A673 (cell line): Measurements from ENCODE around the gene RBM45. TPM values are rescaled to one million over a fixed set of nuclear protein-coding genes. Genes with fewer than 3 reads are reported as not detected.
A peak's percentile ranks its signal among the peaks of the same experiment; 100 is the strongest.

Experiments used
- BruUV-seq: library from RNA; stranded (reverse); fragments of 400-500 nt; replicated peaks from 2 replicates; lab custom pipeline; 2021; lab: Mats Ljungman, UMichigan
- CTCF ChIA-PET: fragments of 300-600 bp; sonication (Branson Sonifier 250); formaldehyde crosslinking; loops from one replicate; lab custom pipeline; 2022; ENCODE audit warnings: antibody characterized with exemption; lab: Charles Lee
- POLR2A ChIA-PET: fragments of 300-600 bp; sonication (Branson Sonifier 250); formaldehyde crosslinking; loops from one replicate; lab custom pipeline; 2022; ENCODE audit warnings: antibody characterized with exemption; ENCODE audit not compliant: low non-redundant PET; lab: Charles Lee
- DNase-seq: peaks from one replicate; pipeline ENCODE4 v3.0.0-alpha.2; 2015; ENCODE audit warnings: low spot score
- H3K27ac ChIP-seq: fragments of 200-600 bp; sonication (generic); 2 replicates; pipeline ENCODE4 v1.5.1; 2016; ENCODE audit warnings: mixed run types, low read depth, mild to moderate bottlenecking, mixed read lengths, antibody characterized with exemption, low read length; ENCODE audit not compliant: poor library complexity, severe bottlenecking
- H3K27me3 ChIP-seq: fragments of 200-600 bp; sonication (generic); replicated peaks from 2 replicates; pipeline ENCODE4 v1.6.1; 2017; ENCODE audit warnings: mixed run types, low read depth, mild to moderate bottlenecking, mixed read lengths, antibody characterized with exemption, low read length; ENCODE audit not compliant: insufficient read depth, poor library complexity
- H3K36me3 ChIP-seq: fragments of 200-600 bp; sonication (generic); 2 replicates; pipeline ENCODE4 v1.6.1; 2016; ENCODE audit warnings: mixed run types, mild to moderate bottlenecking, mixed read lengths, antibody characterized with exemption, low read length; ENCODE audit not compliant: insufficient read depth, poor library complexity, severe bottlenecking
- H3K4me1 ChIP-seq: fragments of 200-600 bp; sonication (generic); 2 replicates; pipeline ENCODE4 v1.6.1; 2017; ENCODE audit warnings: mixed run types, mild to moderate bottlenecking, mixed read lengths, antibody characterized with exemption, low read length; ENCODE audit not compliant: insufficient read depth, poor library complexity, severe bottlenecking
- H3K4me3 ChIP-seq: fragments of 200-600 bp; sonication (generic); 2 replicates; pipeline ENCODE4 v1.5.1; 2016; ENCODE audit warnings: low read depth, mixed run types, mild to moderate bottlenecking, mixed read lengths, low read length; ENCODE audit not compliant: poor library complexity, severe bottlenecking
- H3K9me3 ChIP-seq: fragments of 200-600 bp; sonication (generic); 2 replicates; pipeline ENCODE4 v1.6.1; 2016; ENCODE audit warnings: mixed run types, low read depth, mild to moderate bottlenecking, mixed read lengths, antibody characterized with exemption, low read length; ENCODE audit not compliant: poor library complexity, severe bottlenecking
- EZH2 ChIP-seq: fragments of 200-600 bp; sonication (generic); IDR thresholded peaks from 2 replicates; pipeline ENCODE4 v1.6.1; 2017; ENCODE audit warnings: borderline replicate concordance, low read depth, mild to moderate bottlenecking, mixed read lengths, antibody characterized with exemption, low read length; ENCODE audit not compliant: poor library complexity, severe bottlenecking
- intact Hi-C: fragments of 100-400 bp; cut with micrococcal nuclease; formaldehyde crosslinking; loops from one replicate; pipeline ENCODE4 v1.10.0; 2022; ENCODE audit not compliant: unreplicated experiment
- total RNA-seq: library from RNA; stranded (reverse); gene quantifications from 2 replicates; pipeline ENCODE4 v1.2.3, GENCODE V29; 2021
- TF ChIP-seq, protein P1 (sequence below): fragments of 300-800, 200-600 bp; sonication (generic); conservative IDR thresholded peaks from 2 replicates; pipeline ENCODE4 v1.5.1; 2017; ENCODE audit warnings: low read depth, mild to moderate bottlenecking, antibody characterized with exemption, low read length, moderate library complexity, mixed read lengths

RBM45 gene
- total RNA-seq, 1 experiment from 2014 or later: 18.7 TPM

DNA sequence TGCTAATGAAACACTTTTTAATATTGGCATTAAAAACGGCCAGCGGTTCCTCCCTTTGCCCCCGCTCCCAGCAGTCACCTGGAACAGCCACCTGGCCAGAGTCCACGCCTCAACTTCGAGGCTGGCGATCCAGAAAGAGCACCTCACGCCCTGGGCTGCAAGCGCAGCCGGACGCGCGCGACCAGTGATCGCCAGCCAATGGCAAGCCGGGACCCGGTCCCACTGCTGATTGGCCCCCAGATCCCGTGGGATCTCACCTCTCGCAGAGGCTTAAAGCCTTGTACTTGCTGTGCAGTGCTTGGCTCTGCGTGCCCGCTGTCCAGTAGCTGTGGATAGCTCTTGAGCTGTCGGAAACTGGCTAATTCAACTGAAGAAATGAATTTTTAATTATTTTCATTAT is 4.1 kb upstream of the RBM45 start:
- intact Hi-C loops: no loop called here

DNA sequence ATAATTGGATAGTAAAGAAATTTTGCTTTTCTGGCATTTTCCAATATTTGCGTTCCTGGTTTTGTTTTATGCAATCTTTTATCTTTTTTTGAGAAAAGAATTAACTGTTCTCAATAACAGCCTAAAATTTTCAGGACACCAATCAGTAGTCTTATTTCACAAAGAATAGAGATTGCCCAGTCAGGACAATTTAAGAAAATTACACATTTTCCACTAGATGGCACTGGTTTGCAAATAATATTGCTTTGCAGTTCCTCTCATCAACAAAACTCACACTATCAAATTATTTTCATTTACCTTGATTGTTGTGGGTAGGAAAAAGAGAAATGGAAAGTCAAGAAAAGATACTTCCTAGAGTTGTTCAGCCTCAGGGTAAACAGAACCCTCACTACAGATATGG is 2.4 kb upstream of the RBM45 start:
- TF ChIP-seq EZH2: no peak
- TF ChIP-seq, protein P1, sequence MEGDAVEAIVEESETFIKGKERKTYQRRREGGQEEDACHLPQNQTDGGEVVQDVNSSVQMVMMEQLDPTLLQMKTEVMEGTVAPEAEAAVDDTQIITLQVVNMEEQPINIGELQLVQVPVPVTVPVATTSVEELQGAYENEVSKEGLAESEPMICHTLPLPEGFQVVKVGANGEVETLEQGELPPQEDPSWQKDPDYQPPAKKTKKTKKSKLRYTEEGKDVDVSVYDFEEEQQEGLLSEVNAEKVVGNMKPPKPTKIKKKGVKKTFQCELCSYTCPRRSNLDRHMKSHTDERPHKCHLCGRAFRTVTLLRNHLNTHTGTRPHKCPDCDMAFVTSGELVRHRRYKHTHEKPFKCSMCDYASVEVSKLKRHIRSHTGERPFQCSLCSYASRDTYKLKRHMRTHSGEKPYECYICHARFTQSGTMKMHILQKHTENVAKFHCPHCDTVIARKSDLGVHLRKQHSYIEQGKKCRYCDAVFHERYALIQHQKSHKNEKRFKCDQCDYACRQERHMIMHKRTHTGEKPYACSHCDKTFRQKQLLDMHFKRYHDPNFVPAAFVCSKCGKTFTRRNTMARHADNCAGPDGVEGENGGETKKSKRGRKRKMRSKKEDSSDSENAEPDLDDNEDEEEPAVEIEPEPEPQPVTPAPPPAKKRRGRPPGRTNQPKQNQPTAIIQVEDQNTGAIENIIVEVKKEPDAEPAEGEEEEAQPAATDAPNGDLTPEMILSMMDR: peak; percentile 74
- peaks cover 5% of the 10 kb centered on the region for H3K4me1 ChIP-seq
- no peaks in the 10 kb centered on the region for H3K9me3 ChIP-seq
- no peak overlapping the region for H3K27ac ChIP-seq
- BruUV-seq: no TSS peak
- DNase-seq: peak; percentile 68
- no peaks in the 10 kb centered on the region for H3K36me3 ChIP-seq
- H3K4me3 ChIP-seq: no peak overlapping the region
- H3K27me3 ChIP-seq: no peaks in the 10 kb centered on the region
- POLR2A ChIA-PET: no interaction called here
- CTCF ChIA-PET: no interaction called here
- intact Hi-C loops: loop anchor here (1.0 to 5.0 kb wide), 2 partner anchors 287 to 304 kb away; no protein-coding TSS in a partner anchor

More for the DNA sequence above, 4.1 kb upstream of the RBM45 start:
- H3K27ac ChIP-seq: no peak overlapping the region
- H3K27me3 ChIP-seq: no peaks in the 10 kb centered on the region
- BruUV-seq: no TSS peak
- no peaks in the 10 kb centered on the region for H3K36me3 ChIP-seq
- no peak for TF ChIP-seq EZH2
- TF ChIP-seq, protein P1: no peak
- H3K9me3 ChIP-seq: no peaks in the 10 kb centered on the region
- no peaks in the 10 kb centered on the region for H3K4me1 ChIP-seq
- DNase-seq: no peak
- no peak overlapping the region for H3K4me3 ChIP-seq
- ChIA-PET POLR2A (no interaction called here), CTCF (no interaction called here)

DNA sequence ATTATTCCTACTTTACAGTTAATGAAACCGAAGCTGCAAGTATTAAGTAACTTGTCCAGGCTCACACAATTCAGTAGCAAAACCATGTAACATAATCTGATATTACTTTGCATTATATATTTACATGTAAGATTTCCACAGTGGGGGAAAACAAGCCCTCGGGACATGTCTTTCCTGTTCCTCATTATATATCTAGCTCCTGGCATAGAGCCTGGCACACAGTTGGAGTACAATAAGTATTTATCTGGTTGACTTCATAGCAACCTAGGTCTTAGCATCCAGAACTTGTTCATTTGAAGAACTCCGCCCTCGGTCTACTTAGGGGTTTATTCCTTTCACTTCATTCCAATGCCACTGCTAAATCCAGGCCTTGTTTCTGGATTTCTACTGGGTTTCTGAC is 1.6 kb upstream of the RBM45 start:
- CTCF ChIA-PET: no interaction called here

More for the DNA sequence above, 1.6 kb upstream of the RBM45 start:
- Histone ChIP-seq H3K9me3 (no peaks in the 10 kb centered on the region), H3K36me3 (no peaks in the 10 kb centered on the region), H3K27ac (no peak overlapping the region), H3K27me3 (no peaks in the 10 kb centered on the region), H3K4me1 (peaks cover 5% of the 10 kb centered on the region), H3K4me3 (no peak overlapping the region)
- intact Hi-C loops: loop anchor here (1.0 to 5.0 kb wide), 2 partner anchors 287 to 304 kb away; no protein-coding TSS in a partner anchor
- POLR2A ChIA-PET: no interaction called here
- no TSS peak for BruUV-seq
- DNase-seq: peak; percentile 11
- TF ChIP-seq, protein P1: no peak
- no peak for TF ChIP-seq EZH2
